ENCODE measurements around the gene MAP2K7. TPM values are rescaled to one million over a fixed set of nuclear protein-coding genes. Genes with fewer than 3 reads are reported as not detected.

MAP2K7 gene
- 10 to 100 TPM; 21.7 to 25.8 (median 22.8) TPM for total RNA-seq (2021; fragmentation: NEBNext Ultra II Directional; extraction: Animal tissue kit (Norgen Biotek cat#: 25700))
- long read RNA-seq, partial matches to known transcripts: 2 of 3 reads
- long read RNA-seq, other reads (novel, unspliced or antisense): 1 of 3 reads

DNA sequence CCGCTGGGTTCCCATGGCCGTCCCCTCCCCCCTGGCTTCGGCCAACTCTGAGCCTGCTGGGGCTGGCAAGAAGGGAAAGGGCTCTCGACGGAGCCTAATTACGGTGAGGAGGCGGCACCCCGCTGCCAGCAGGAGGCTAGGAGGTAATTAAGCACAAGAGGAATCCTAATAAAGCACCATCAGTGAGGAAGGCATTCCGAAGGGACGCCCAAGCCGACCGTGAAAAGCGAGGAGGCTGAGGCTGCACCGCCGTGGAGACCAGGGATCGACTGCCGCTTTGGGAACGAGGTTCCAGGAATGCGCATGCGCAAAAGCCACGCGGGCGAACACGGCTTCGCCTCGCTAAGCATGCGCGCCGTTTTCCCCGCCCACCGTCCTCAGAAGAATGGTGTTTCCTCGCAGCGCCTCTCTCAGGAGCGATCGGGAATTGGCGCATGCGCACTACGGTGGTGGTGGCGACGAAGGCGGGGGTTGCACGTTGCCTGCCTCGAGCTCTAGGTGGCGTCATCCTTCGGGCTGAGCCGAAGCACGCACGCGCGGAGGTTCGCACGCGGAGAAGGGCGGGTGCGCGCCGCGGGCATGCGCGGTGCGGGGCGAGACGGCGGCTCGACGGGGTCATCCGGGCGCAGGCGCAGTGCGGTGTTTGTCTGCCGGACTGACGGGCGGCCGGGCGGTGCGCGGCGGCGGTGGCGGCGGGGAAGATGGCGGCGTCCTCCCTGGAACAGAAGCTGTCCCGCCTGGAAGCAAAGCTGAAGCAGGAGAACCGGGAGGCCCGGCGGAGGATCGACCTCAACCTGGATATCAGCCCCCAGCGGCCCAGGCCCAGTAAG is at the start of gene MAP2K7:
MAP2K7 (plus strand) TSS at position 634 of the 830 bp plus-strand sequence; CDS start at position 702, 68 bp downstream.
- Mint-ChIP-seq H3K36me3 (ENCODE audit: low read depth) (peaks cover 7% of the 10 kb centered on the region), H3K27ac (peak within 1 kb of the TSS; percentile 91), H3K27me3 (ENCODE audit: insufficient read depth) (peaks cover 5% of the 10 kb centered on the region), H3K4me3 (peak within 1 kb of the TSS; percentile 93), H3K4me1 (ENCODE audit: low read depth) (peaks cover 21% of the 10 kb centered on the region), H3K9me3 (no peaks in the 10 kb centered on the region)
- TF ChIP-seq, protein P1, sequence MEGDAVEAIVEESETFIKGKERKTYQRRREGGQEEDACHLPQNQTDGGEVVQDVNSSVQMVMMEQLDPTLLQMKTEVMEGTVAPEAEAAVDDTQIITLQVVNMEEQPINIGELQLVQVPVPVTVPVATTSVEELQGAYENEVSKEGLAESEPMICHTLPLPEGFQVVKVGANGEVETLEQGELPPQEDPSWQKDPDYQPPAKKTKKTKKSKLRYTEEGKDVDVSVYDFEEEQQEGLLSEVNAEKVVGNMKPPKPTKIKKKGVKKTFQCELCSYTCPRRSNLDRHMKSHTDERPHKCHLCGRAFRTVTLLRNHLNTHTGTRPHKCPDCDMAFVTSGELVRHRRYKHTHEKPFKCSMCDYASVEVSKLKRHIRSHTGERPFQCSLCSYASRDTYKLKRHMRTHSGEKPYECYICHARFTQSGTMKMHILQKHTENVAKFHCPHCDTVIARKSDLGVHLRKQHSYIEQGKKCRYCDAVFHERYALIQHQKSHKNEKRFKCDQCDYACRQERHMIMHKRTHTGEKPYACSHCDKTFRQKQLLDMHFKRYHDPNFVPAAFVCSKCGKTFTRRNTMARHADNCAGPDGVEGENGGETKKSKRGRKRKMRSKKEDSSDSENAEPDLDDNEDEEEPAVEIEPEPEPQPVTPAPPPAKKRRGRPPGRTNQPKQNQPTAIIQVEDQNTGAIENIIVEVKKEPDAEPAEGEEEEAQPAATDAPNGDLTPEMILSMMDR (IDR thresholded peaks at IDR 0.05): peak; percentile 77
- DNase-seq: peak; percentile 99

DNA sequence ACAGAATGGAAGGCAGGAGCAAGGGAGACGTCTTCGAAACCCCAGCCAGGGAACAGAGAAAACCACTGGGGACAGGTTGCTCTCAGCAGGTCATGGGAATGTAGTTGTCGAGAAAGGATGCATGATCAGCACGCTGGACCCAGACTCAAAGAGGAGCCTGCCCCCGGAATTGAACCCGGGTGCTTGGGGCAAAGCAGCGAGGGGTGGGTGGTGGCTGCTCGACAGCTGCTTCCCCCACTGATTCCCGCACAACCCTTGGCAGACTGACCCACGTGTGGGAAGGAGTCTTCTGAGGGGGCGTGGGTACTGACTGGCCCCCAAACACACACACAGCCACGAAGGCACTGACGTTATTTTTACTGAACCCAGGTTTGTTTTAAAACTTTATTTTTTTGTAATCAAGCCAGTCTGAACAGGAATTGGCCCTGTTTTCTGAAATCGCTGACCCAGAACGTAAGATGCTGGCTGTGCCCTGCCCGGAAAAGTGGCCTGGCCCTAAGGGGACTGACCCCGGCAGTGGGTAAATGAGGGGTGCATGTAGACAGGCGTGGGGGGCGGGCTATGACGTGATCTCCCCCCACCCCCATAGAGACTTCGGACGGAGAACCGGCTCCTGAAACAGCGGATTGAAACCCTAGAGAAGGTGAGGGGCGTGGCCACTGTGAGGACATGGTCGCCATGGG is 48.1 kb upstream of the MAP2K7 start:
- TF ChIP-seq, protein P1 (IDR thresholded peaks at IDR 0.05): no peak
- Mint-ChIP-seq H3K4me1 (ENCODE audit: low read depth) (peaks cover 6% of the 10 kb centered on the region; the same call in 1 of the 2 replicates), H3K27ac (no peak overlapping the region), H3K9me3 (no peaks in the 10 kb centered on the region), H3K4me3 (no peak overlapping the region), H3K36me3 (ENCODE audit: low read depth) (no peaks in the 10 kb centered on the region), H3K27me3 (ENCODE audit: insufficient read depth) (peaks cover 5% of the 10 kb centered on the region)
- DNase-seq: no peak

DNA sequence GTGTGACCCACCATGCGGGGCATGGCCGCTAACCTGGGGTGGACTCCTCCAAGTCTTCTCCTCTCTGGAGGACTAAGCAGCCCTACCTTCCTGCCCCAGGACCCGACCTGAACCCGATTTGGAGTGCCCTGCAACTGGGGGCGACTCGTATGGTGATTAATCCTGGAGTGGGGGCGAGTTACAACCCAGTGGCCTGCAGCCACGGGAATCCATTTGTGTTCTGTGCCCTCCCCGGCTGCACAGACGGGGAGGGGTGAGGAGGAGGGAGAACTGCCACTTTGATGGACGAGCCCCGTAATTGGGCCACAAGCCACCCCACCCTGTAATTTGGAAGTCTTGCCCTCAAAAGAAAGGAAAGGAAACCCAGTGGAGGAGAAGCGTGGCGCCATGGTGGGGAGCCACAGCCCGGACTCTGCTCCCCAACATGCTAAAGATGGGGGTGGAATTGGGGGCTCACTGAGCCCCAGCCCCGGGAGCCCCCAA is 47.5 kb upstream of the MAP2K7 start:
- H3K9me3 Mint-ChIP-seq: no peaks in the 10 kb centered on the region
- H3K27me3 Mint-ChIP-seq (ENCODE audit: insufficient read depth): peaks cover 7% of the 10 kb centered on the region
- H3K4me3 Mint-ChIP-seq: no peak overlapping the region
- DNase-seq: no peak
- TF ChIP-seq, protein P1 (IDR thresholded peaks at IDR 0.05): no peak
- no peaks in the 10 kb centered on the region for H3K36me3 Mint-ChIP-seq (ENCODE audit: low read depth)
- no peak overlapping the region for H3K27ac Mint-ChIP-seq
- peaks cover 6% of the 10 kb centered on the region; the same call in 1 of the 2 replicates for H3K4me1 Mint-ChIP-seq (ENCODE audit: low read depth)

DNA sequence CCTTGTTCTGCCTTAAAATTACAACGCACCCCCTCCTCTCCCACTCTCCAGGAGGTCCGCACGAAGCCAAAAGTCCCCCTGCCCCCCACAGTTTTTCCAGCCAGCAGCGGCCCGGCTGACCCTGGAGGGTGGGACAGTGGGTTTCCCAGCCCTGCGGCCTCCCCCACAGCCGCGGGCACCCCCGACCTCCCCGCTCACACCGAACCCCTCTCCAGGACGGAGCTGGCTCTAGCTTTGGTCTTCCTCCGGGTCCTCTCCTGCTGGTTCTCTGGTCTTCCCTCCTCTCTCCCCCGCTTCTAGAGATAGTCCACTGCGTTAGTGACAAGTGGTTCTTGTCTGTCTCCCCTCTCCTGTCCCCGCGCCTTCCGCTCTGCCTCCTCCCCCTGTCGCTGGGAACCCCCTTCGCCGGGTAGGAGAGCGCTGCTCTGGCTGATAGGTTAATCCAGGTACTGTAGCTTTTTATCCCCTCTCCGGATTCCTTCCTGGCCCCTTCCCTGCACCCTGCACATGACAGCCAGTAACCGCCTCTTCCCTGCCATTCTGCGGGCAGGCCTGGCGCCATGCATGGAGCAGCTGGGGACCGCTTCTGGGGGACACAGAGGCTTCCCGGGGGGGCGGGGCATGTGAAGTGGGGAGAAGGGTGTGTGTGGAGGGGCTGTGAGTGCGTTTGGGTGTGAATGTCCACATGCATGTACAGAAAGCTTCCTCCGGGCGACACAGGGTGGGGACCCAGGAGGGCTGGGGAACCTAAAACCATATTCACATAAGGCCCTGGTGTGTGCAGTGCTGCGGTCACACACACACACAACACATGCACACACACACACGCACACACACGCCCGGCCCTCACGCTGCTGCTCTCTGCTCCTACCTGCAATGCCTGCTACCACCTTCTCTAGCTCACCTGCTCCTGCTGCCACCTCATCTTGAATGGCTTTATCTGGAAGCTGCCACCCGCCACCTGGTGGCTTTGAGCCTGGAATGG is 46.7 kb upstream of the MAP2K7 start:
- Mint-ChIP-seq H3K4me1 (ENCODE audit: low read depth) (peaks cover 6% of the 10 kb centered on the region; the same call in 1 of the 2 replicates), H3K36me3 (ENCODE audit: low read depth) (no peaks in the 10 kb centered on the region), H3K4me3 (no peak overlapping the region), H3K27me3 (ENCODE audit: insufficient read depth) (peaks cover 7% of the 10 kb centered on the region), H3K27ac (no peak overlapping the region), H3K9me3 (no peaks in the 10 kb centered on the region)
- TF ChIP-seq, protein P1 (IDR thresholded peaks at IDR 0.05): no peak
- no peak for DNase-seq

DNA sequence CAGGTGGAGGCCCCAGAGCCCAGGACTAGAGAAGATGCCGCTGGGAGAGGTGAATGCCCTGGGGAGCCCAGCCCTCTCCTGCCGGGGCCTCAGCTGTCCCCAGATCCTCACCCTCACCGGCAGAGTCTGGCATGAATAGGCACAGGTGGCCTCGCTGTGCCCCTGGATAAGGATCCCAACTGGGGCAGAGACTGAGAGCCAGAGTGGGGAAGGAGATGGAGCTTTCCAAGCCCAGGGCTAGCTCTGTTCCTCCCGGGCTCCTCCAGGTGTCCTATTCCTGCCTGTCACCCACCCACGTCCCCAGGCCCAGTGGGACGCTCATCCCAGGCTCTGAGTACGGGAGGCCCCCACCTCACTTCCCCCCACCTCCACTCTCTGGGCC is 46.0 kb upstream of the MAP2K7 start:
- H3K27me3 Mint-ChIP-seq (ENCODE audit: insufficient read depth): peaks cover 7% of the 10 kb centered on the region
- H3K36me3 Mint-ChIP-seq (ENCODE audit: low read depth): no peaks in the 10 kb centered on the region
- H3K4me1 Mint-ChIP-seq (ENCODE audit: low read depth): peaks cover 6% of the 10 kb centered on the region; the same call in 1 of the 2 replicates
- H3K9me3 Mint-ChIP-seq: no peaks in the 10 kb centered on the region
- no peak overlapping the region for H3K27ac Mint-ChIP-seq
- H3K4me3 Mint-ChIP-seq: no peak overlapping the region
- TF ChIP-seq, protein P1 (IDR thresholded peaks at IDR 0.05): no peak
- DNase-seq: no peak
